Epidermal melanocyte (primary cell): ENCODE data around the gene AFF3.

Experiments
- DNase-seq: peaks from one replicate; pipeline ENCODE4 v3.0.0; 2011; ENCODE audit warnings: low spot score; ENCODE audit not compliant: insufficient read length

Gene AFF3

GRCh38 chr2:99833586-99834201 is 308.7 kb downstream of the AFF3 start:
- DNase-seq: no peak

- DNase-seq: no peak
Observed at GRCh38 chr2:99832926-99833325, 309.5 kb downstream of the AFF3 start.

- DNase-seq: no peak
Observed at GRCh38 chr2:99831772-99832171, 310.6 kb downstream of the AFF3 start.

- DNase-seq: no peak
Observed at GRCh38 chr2:99827296-99827999, 314.9 kb downstream of the AFF3 start.

- DNase-seq: no peak
Observed at GRCh38 chr2:99825630-99826029, 316.8 kb downstream of the AFF3 start.

GRCh38 chr2:99824758-99825157 is 317.6 kb downstream of the AFF3 start:
- no peak for DNase-seq

GRCh38 chr2:99822474-99823207 is 319.7 kb downstream of the AFF3 start:
- no peak for DNase-seq

- DNase-seq: no peak
Observed at GRCh38 chr2:99821984-99822383, 320.4 kb downstream of the AFF3 start.

- no peak for DNase-seq
Observed at GRCh38 chr2:99821572-99821971, 320.8 kb downstream of the AFF3 start.

GRCh38 chr2:99821039-99821438 is 321.4 kb downstream of the AFF3 start:
- DNase-seq: no peak

- DNase-seq: no peak
Observed at GRCh38 chr2:99819766-99820165, 322.6 kb downstream of the AFF3 start.

- DNase-seq: no peak
Observed at GRCh38 chr2:99818842-99819241, 323.5 kb downstream of the AFF3 start.

- no peak for DNase-seq
Observed at GRCh38 chr2:99816908-99817307, 325.5 kb downstream of the AFF3 start.

- no peak for DNase-seq
Observed at GRCh38 chr2:99812426-99812825, 330.0 kb downstream of the AFF3 start.

GRCh38 chr2:99811544-99811943 is 330.8 kb downstream of the AFF3 start:
- DNase-seq: no peak

GRCh38 chr2:99810225-99810624 is 332.2 kb downstream of the AFF3 start:
- DNase-seq: no peak

GRCh38 chr2:99809259-99809900 is 333.0 kb downstream of the AFF3 start:
- DNase-seq: no peak

GRCh38 chr2:99808361-99809200 is 333.8 kb downstream of the AFF3 start:
- DNase-seq: no peak

GRCh38 chr2:99806758-99807157 is 335.6 kb downstream of the AFF3 start:
- DNase-seq: no peak

- DNase-seq: no peak
Observed at GRCh38 chr2:99805930-99806476, 336.4 kb downstream of the AFF3 start.

GRCh38 chr2:99803846-99804245 is 338.5 kb downstream of the AFF3 start:
- no peak for DNase-seq
